DND-41 (cell line): Measurements from ENCODE around the gene PTDSS2.
"Not testable (repeated sequence)": the region's sequence is repeated elsewhere in the genome, so short reads cannot be mapped to it uniquely, and the experiment has no call there.

Source experiments
- ATAC-seq: fragments of 200-7000 bp; cut with Tn5 transposase; 3 replicates; pipeline ENCODE4 v1.9.1; 2021; ENCODE audit warnings: low read depth; ENCODE audit not compliant: insufficient read depth
- DNase-seq: peaks from one replicate; pipeline ENCODE4 v3.0.0-alpha.2; 2020
- H2AFZ ChIP-seq: 2 replicates; pipeline ENCODE4 v1.6.0; 2012; ENCODE audit warnings: low read depth, low read length
- H3K27ac ChIP-seq: 2 replicates; pipeline ENCODE4 v1.5.1; 2012; ENCODE audit warnings: low read length, inconsistent platforms
- H3K27me3 ChIP-seq: fragments of 200-600 bp; sonication (generic); 2 replicates; pipeline ENCODE4 v1.6.0; 2012; ENCODE audit warnings: low read length, mild to moderate bottlenecking, inconsistent platforms; ENCODE audit not compliant: insufficient read depth, poor library complexity
- H3K36me3 ChIP-seq: 2 replicates; pipeline ENCODE4 v1.5.1; 2012; ENCODE audit warnings: low read length, inconsistent platforms; ENCODE audit not compliant: insufficient read depth
- H3K4me1 ChIP-seq: 2 replicates; pipeline ENCODE4 v1.5.1; 2012; ENCODE audit warnings: mild to moderate bottlenecking, low read length; ENCODE audit not compliant: insufficient read depth
- H3K4me2 ChIP-seq: 2 replicates; pipeline ENCODE4 v1.6.0; 2012; ENCODE audit warnings: mild to moderate bottlenecking, moderate library complexity, low read length, inconsistent platforms; ENCODE audit not compliant: insufficient read depth
- H3K4me3 ChIP-seq, 2 experiments: fragments of 200-600 bp in 1 of 2; shearing (Covaris generic) in 1 of 2; 2 replicates each; pipeline ENCODE4 v1.5.1; 2012 to 2016; ENCODE audit warnings: inconsistent platforms in 2 of 2, low read length in 2 of 2, mild to moderate bottlenecking in 2 of 2, low read depth in 1 of 2, moderate library complexity in 1 of 2
- H3K79me2 ChIP-seq: 2 replicates; pipeline ENCODE4 v1.6.0; 2012; ENCODE audit warnings: low read length, inconsistent platforms; ENCODE audit not compliant: insufficient read depth
- H3K9ac ChIP-seq: 2 replicates; pipeline ENCODE4 v1.6.0; 2012; ENCODE audit warnings: low read depth, mild to moderate bottlenecking, inconsistent platforms, low read length, moderate library complexity
- H3K9me3 ChIP-seq: 2 replicates; pipeline ENCODE4 v1.5.1; 2012; ENCODE audit warnings: low read length, moderate library complexity, mild to moderate bottlenecking, inconsistent platforms; ENCODE audit not compliant: insufficient read depth, severe bottlenecking
- H4K20me1 ChIP-seq: 2 replicates; pipeline ENCODE4 v1.6.0; 2012; ENCODE audit warnings: low read length; ENCODE audit not compliant: insufficient read depth
- EZH2 ChIP-seq: IDR thresholded peaks from 3 replicates; pipeline ENCODE4 v1.6.1; 2012; ENCODE audit warnings: borderline replicate concordance, low read depth, mild to moderate bottlenecking, moderate library complexity, low read length, inconsistent platforms; ENCODE audit not compliant: severe bottlenecking
- TF ChIP-seq, protein P1 (sequence below): IDR thresholded peaks from 2 replicates; pipeline ENCODE4 v1.5.1; 2012; ENCODE audit warnings: borderline replicate concordance, low read length, moderate library complexity, mild to moderate bottlenecking; ENCODE audit not compliant: poor library complexity, severe bottlenecking; ENCODE audit errors: extremely low read depth

The PTDSS2 gene

DNA sequence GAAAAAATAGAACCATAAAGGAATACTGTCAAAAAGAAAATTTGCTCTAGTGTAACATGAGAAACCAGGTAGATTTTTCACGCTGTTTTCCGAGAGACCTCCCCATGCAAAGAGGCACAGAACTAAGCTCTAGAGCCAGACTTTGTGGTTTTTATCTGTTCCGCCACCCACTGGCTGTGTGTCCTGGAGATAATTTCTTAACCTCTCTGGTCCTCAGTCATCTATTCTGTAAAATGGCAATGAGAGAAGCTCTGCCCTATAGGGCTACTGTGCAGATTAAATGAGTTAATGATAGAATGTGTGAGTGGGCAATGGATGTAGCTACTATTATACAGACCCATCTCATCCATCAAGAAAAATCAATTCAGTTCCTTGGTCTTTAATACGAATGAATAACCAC, 25.8 kb upstream of the PTDSS2 start:
- H2AFZ ChIP-seq, result no peak overlapping the region
- no peak overlapping the region for H3K4me3 ChIP-seq
- ATAC-seq (no peak), DNase-seq (no peak)
- H3K27me3 ChIP-seq, result no peaks in the 10 kb centered on the region
- H3K36me3 ChIP-seq, result no peaks in the 10 kb centered on the region
- no peaks in the 10 kb centered on the region for H3K79me2 ChIP-seq
- H3K9me3 ChIP-seq, result no peaks in the 10 kb centered on the region
- H3K4me1 ChIP-seq, result no peaks in the 10 kb centered on the region
- no peak overlapping the region for H3K4me2 ChIP-seq
- TF ChIP-seq, protein P1, sequence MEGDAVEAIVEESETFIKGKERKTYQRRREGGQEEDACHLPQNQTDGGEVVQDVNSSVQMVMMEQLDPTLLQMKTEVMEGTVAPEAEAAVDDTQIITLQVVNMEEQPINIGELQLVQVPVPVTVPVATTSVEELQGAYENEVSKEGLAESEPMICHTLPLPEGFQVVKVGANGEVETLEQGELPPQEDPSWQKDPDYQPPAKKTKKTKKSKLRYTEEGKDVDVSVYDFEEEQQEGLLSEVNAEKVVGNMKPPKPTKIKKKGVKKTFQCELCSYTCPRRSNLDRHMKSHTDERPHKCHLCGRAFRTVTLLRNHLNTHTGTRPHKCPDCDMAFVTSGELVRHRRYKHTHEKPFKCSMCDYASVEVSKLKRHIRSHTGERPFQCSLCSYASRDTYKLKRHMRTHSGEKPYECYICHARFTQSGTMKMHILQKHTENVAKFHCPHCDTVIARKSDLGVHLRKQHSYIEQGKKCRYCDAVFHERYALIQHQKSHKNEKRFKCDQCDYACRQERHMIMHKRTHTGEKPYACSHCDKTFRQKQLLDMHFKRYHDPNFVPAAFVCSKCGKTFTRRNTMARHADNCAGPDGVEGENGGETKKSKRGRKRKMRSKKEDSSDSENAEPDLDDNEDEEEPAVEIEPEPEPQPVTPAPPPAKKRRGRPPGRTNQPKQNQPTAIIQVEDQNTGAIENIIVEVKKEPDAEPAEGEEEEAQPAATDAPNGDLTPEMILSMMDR, result no peak
- TF ChIP-seq EZH2, result no peak
- no peaks in the 10 kb centered on the region for H4K20me1 ChIP-seq
- no peak overlapping the region for H3K27ac ChIP-seq
- H3K9ac ChIP-seq, result no peak overlapping the region

DNA sequence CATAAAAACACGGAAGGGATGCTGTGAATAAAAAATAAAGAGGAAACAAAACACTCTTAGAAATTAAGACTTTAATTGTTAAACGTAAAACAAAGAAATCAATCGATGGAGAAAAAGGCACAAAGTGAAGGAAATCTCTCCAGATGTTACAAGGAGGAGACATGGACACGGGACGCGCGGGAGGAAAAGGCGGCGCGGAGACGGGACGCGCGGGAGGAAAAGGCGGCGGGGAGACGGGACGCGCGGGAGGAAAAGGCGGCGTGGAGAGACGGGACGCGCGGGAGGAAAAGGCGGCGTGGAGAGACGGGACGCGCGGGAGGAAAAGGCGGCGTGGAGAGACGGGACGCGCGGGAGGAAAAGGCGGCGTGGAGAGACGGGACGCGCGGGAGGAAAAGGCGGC, 25.3 kb upstream of the PTDSS2 start:
- not testable (repeated sequence) for H3K9ac ChIP-seq, H3K27ac ChIP-seq, H3K36me3 ChIP-seq, ATAC-seq, H3K4me3 ChIP-seq, H3K4me1 ChIP-seq, H3K4me2 ChIP-seq, H3K79me2 ChIP-seq, H2AFZ ChIP-seq, DNase-seq, H3K9me3 ChIP-seq, H3K27me3 ChIP-seq, H4K20me1 ChIP-seq

DNA sequence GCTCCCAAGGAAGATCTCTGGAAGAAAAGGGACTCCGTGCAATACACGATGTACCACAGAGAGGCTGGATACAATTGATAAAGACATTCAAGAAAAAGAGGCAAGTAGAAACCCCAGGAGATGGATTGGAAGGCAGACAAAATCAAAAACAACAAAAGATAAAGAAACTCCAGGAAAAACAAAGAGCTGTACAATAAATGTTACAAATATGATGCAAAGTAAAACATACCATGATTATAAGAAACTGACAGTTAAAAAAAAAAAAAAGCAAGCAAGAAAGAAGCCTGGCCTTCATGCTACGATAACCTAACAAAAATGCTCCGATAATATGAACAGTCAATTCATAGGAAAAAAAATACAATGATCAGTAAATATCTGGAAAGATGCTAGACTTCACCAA, 24.8 kb upstream of the PTDSS2 start:
- Histone ChIP-seq H3K4me3 (no peak overlapping the region), H3K4me1 (no peaks in the 10 kb centered on the region), H3K9ac (no peak overlapping the region), H3K79me2 (no peaks in the 10 kb centered on the region), H4K20me1 (no peaks in the 10 kb centered on the region), H3K27ac (no peak overlapping the region), H2AFZ (no peak overlapping the region), H3K36me3 (no peaks in the 10 kb centered on the region), H3K27me3 (no peaks in the 10 kb centered on the region), H3K9me3 (no peaks in the 10 kb centered on the region), H3K4me2 (no peak overlapping the region)
- no peak for ATAC-seq
- DNase-seq, result no peak
- TF ChIP-seq, protein P1, result no peak
- no peak for TF ChIP-seq EZH2

DNA sequence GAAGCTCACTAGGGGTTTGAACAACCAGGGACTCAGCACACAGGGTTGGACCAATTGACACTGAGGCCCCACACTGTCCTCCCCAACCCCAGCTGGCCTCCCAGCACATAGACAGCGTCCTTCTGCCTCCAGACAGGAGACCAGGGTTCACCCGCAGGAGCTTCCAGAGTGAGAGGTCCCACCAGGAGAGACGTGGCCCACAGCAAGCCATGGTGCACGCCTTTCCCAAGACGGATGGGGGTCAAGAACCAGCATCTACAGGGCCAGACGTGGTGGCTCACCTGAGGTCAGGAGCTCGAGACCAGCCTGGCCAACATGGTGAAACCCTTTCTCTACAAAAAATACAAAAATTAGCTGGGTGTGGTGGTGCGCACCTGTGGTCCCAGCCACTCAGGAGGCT, 23.2 kb upstream of the PTDSS2 start:
- Histone ChIP-seq H3K27ac (no peak overlapping the region), H3K9ac (no peak overlapping the region), H3K4me2 (no peak overlapping the region), H3K79me2 (no peaks in the 10 kb centered on the region), H3K4me1 (no peaks in the 10 kb centered on the region), H2AFZ (no peak overlapping the region), H3K9me3 (no peaks in the 10 kb centered on the region), H4K20me1 (no peaks in the 10 kb centered on the region), H3K4me3 (no peak overlapping the region), H3K27me3 (no peaks in the 10 kb centered on the region), H3K36me3 (no peaks in the 10 kb centered on the region)
- DNase-seq (no peak), ATAC-seq (no peak)
- no peak for TF ChIP-seq EZH2

DNA sequence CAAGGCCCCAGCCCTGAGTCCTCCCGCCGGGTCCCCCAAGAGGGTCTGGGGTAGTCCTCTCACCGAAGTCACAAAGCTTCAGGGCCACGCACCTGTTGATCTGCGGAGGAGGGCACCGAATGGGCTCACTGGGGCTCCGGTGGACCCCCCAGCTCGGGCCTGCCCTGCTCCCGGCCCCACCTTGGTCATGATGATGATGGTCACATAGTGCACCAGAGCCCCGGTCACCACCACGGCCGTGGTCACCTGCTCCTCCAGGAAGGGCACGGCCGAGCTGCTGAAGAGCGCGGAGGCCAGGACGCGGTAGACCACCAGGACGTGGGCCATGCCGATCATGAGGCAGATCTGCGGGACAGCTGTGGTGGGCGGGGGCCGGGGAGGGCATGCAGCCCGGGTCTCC, 21.8 kb upstream of the PTDSS2 start:
- Histone ChIP-seq H3K4me3 (no peak overlapping the region), H3K27me3 (no peaks in the 10 kb centered on the region), H3K27ac (no peak overlapping the region), H3K79me2 (no peaks in the 10 kb centered on the region), H3K9ac (no peak overlapping the region), H3K36me3 (no peaks in the 10 kb centered on the region), H3K4me2 (no peak overlapping the region), H2AFZ (no peak overlapping the region), H3K4me1 (no peaks in the 10 kb centered on the region), H3K9me3 (no peaks in the 10 kb centered on the region), H4K20me1 (no peaks in the 10 kb centered on the region)
- no peak for ATAC-seq
- TF ChIP-seq EZH2, result no peak
- DNase-seq, result no peak
